OCI-LY7 (cell line): ENCODE measurements around the gene KRT81. TPM values are rescaled to one million over a fixed set of nuclear protein-coding genes. Genes with fewer than 3 reads are reported as not detected.
"Not testable (repeated sequence)": the region's sequence is repeated elsewhere in the genome, so short reads cannot be mapped to it uniquely, and the experiment has no call there.

ENCODE experiments used
- BruUV-seq: library from RNA; stranded (reverse); fragments of 400-500 nt; replicated peaks from 2 replicates; lab custom pipeline; 2021; lab: Mats Ljungman, UMichigan
- CTCF ChIA-PET: fragments of 300-600 bp; sonication (Branson Sonifier 250); formaldehyde crosslinking; loops from one replicate; lab custom pipeline; 2022; ENCODE audit warnings: antibody characterized with exemption; ENCODE audit not compliant: unreplicated experiment; lab: Charles Lee
- POLR2A ChIA-PET: fragments of 300-600 bp; sonication (Branson Sonifier 250); formaldehyde crosslinking; loops from one replicate; lab custom pipeline; 2022; ENCODE audit warnings: antibody characterized with exemption; lab: Charles Lee
- DNase-seq: peaks from one replicate; pipeline ENCODE4 v3.0.0-alpha.2; 2015; ENCODE audit warnings: low spot score
- H2AFZ ChIP-seq: fragments of 200-600 bp; sonication (generic), shearing (Covaris generic); 2 replicates; pipeline ENCODE4 v1.6.1; 2014; ENCODE audit warnings: mild to moderate bottlenecking, antibody characterized with exemption, low read length, moderate library complexity
- H3K27ac ChIP-seq: fragments of 200-600 bp; sonication (generic); 2 replicates; pipeline ENCODE4 v1.5.1; 2014; ENCODE audit warnings: mixed run types, low read depth, mild to moderate bottlenecking, moderate library complexity, low read length, inconsistent platforms; ENCODE audit not compliant: poor library complexity, severe bottlenecking
- H3K36me3 ChIP-seq: fragments of 200-600 bp; sonication (generic); 2 replicates; pipeline ENCODE4 v1.6.1; 2014; ENCODE audit warnings: mild to moderate bottlenecking, antibody characterized with exemption, low read length, moderate library complexity, mixed read lengths; ENCODE audit not compliant: insufficient read depth
- H3K4me1 ChIP-seq: fragments of 200-600 bp; sonication (generic); 2 replicates; pipeline ENCODE4 v1.5.1; 2014; ENCODE audit warnings: mild to moderate bottlenecking, low read length; ENCODE audit not compliant: insufficient read depth, poor library complexity, severe bottlenecking
- H3K4me2 ChIP-seq: fragments of 200-600 bp; sonication (generic); 2 replicates; pipeline ENCODE4 v1.6.1; 2014; ENCODE audit warnings: mild to moderate bottlenecking, low read length
- H3K4me3 ChIP-seq: fragments of 200-600 bp; sonication (generic); 2 replicates; pipeline ENCODE4 v1.5.1; 2014; ENCODE audit warnings: mild to moderate bottlenecking, low read depth, low read length; ENCODE audit not compliant: poor library complexity, severe bottlenecking
- H3K79me2 ChIP-seq: fragments of 200-600 bp; sonication (generic); 2 replicates; pipeline ENCODE4 v1.6.1; 2016; ENCODE audit warnings: low read depth, mild to moderate bottlenecking, low read length, moderate library complexity, mixed read lengths; ENCODE audit not compliant: insufficient read depth
- H3K9me2 ChIP-seq: fragments of 200-600 bp; sonication (generic); 2 replicates; pipeline ENCODE4 v1.6.1; 2016; ENCODE audit warnings: mild to moderate bottlenecking, low read length, mixed read lengths; ENCODE audit not compliant: insufficient read depth
- H3K9me3 ChIP-seq: fragments of 200-600 bp; sonication (generic); 2 replicates; pipeline ENCODE4 v1.6.1; 2014; ENCODE audit warnings: mild to moderate bottlenecking, mixed run types, low read length, mixed read lengths
- H4K20me1 ChIP-seq: fragments of 200-600 bp; sonication (generic); 2 replicates; pipeline ENCODE4 v1.6.1; 2014; ENCODE audit warnings: mild to moderate bottlenecking, antibody characterized with exemption, low read length, moderate library complexity, mixed read lengths; ENCODE audit not compliant: insufficient read depth
- EZH2phosphoT487 ChIP-seq: fragments of 200-600 bp; sonication (generic); IDR thresholded peaks from 2 replicates; pipeline ENCODE4 v1.6.1; 2018; ENCODE audit warnings: low read depth, borderline replicate concordance, mild to moderate bottlenecking, mixed run types, antibody characterized with exemption, low read length, moderate library complexity, mixed read lengths
- intact Hi-C: fragments of 100-400 bp; cut with micrococcal nuclease; formaldehyde crosslinking; loops from one replicate; pipeline ENCODE4 v1.10.0; 2022; ENCODE audit not compliant: unreplicated experiment
- total RNA-seq, 2 experiments: library from RNA; depleted of rRNA in 1 of 2; stranded (reverse); fragments of >200 nt in 1 of 2; shearing (Covaris generic) in 1 of 2; gene quantifications; 2 replicates each; pipeline ENCODE4 v1.2.3, GENCODE V29; 2014 to 2022
- TF ChIP-seq, protein P1 (sequence below): fragments of 200-600 bp; sonication (generic); conservative IDR thresholded peaks from 2 replicates; pipeline ENCODE4 v1.5.1; 2014; ENCODE audit warnings: mild to moderate bottlenecking, antibody characterized with exemption, low read length, moderate library complexity, mixed read lengths

The KRT81 gene
- total RNA-seq, 2 experiments from 2014 or later: not detected

DNA sequence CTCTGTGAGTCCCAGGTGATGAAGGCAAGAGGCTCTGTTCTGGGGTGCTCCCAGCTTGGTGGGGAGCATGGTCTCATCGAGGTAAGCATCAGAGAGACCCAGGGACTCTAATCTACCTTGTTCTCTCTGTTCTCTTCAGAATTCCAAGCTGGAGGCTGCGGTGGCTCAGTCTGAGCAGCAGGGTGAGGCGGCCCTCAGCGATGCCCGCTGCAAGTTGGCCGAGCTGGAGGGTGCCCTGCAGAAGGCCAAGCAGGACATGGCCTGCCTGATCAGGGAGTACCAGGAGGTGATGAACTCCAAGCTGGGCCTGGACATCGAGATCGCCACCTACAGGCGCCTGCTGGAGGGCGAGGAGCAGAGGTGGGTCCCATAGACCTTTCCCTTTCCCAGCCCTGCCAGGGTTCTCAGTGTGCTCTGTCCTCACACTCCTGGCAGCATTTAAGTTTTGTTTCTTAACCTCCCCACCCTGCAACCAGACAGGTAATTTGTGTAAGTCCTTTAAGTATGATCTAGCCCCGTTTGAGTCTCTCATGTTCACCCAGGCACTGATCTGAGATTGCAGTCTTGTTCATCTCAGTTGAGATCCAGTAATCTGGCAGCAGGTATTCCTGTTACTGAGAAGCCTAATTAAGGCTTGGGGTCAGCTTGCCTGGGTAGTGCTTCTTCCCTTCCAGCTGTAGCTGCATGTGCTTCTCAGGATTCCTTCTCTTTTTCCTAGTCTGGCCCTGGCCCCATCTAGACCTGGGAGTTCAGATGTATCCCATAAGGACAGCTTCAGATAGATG is 14.8 kb upstream of the KRT81 start:
- H3K9me3 ChIP-seq: no peaks in the 10 kb centered on the region
- H3K27ac ChIP-seq: no peak overlapping the region
- ChIA-PET CTCF (no interaction called here), POLR2A (no interaction called here)
- H3K4me2 ChIP-seq: no peak overlapping the region
- no peaks in the 10 kb centered on the region for H3K79me2 ChIP-seq
- intact Hi-C loops: no loop called here
- peaks cover 7% of the 10 kb centered on the region for H3K4me1 ChIP-seq
- no peaks in the 10 kb centered on the region; the same call in 1 of the 2 replicates for H4K20me1 ChIP-seq
- no peak overlapping the region for H3K4me3 ChIP-seq
- no TSS peak for BruUV-seq
- no peaks in the 10 kb centered on the region for H3K9me2 ChIP-seq
- no peak overlapping the region for H2AFZ ChIP-seq
- TF ChIP-seq EZH2phosphoT487: no peak
- TF ChIP-seq, protein P1, sequence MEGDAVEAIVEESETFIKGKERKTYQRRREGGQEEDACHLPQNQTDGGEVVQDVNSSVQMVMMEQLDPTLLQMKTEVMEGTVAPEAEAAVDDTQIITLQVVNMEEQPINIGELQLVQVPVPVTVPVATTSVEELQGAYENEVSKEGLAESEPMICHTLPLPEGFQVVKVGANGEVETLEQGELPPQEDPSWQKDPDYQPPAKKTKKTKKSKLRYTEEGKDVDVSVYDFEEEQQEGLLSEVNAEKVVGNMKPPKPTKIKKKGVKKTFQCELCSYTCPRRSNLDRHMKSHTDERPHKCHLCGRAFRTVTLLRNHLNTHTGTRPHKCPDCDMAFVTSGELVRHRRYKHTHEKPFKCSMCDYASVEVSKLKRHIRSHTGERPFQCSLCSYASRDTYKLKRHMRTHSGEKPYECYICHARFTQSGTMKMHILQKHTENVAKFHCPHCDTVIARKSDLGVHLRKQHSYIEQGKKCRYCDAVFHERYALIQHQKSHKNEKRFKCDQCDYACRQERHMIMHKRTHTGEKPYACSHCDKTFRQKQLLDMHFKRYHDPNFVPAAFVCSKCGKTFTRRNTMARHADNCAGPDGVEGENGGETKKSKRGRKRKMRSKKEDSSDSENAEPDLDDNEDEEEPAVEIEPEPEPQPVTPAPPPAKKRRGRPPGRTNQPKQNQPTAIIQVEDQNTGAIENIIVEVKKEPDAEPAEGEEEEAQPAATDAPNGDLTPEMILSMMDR: peak; percentile 65
- DNase-seq: no peak
- H3K36me3 ChIP-seq: no peaks in the 10 kb centered on the region

DNA sequence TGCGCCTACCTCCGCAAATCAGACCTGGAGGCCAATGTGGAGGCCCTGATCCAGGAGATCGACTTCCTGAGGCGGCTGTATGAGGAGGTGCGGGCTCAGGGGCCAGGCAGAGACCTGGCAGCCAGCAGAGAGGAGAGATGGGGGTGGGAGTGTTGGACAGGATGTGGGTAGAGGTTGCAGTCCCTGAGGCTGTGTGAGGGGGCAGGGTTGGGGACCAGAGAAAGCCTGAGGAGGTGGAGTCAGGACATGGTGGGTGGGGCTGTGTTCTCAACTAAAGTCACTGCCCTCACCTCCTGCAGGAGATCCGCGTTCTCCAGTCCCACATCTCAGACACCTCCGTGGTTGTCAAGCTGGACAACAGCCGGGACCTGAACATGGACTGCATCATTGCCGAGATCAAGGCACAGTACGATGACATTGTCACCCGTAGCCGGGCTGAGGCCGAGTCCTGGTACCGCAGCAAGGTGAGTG is 13.6 kb upstream of the KRT81 start:
- H3K79me2 ChIP-seq, intact Hi-C loops, BruUV-seq, H3K27ac ChIP-seq, H3K9me3 ChIP-seq, H3K4me3 ChIP-seq, H2AFZ ChIP-seq, H3K9me2 ChIP-seq, H3K4me1 ChIP-seq, H3K36me3 ChIP-seq, H4K20me1 ChIP-seq, POLR2A ChIA-PET, CTCF ChIA-PET: not testable (repeated sequence)
- peak overlapping the region; percentile 32; the same call in 1 of the 2 replicates for H3K4me2 ChIP-seq
- DNase-seq: peak; percentile 6

DNA sequence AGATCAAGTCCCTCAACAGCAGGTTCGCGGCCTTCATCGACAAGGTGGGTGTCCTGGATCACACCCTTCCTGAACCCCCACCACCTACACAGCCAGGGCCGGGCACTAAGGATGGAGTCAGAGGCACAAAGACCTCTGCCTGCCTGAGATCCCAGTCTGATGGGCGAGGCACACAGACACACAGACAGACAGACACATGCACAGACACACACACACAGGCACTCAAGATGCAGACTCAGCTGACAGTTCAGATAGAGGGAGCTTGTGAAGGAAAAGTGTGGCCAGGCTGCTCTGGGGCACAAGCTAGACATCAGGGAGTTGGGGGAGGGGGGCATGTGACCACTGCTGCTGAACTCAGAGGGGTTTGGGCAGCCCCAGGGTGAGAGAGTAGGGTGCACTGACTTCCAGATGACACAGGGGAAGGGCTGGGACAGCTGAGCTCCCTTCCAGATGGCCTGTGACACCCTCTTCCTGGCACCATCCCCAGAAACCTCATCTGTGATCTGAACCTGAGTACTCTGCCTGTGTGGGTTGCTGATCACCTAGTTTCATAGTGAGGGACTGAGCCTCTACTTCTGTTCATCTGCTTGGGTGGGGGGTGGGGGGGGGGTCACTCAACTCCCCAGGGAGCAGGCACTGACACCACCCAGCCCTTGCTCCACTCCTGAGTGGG is 11.0 kb upstream of the KRT81 start:
- H2AFZ ChIP-seq, H3K9me2 ChIP-seq, intact Hi-C loops, H3K9me3 ChIP-seq, H3K4me1 ChIP-seq, H3K36me3 ChIP-seq, CTCF ChIA-PET, H3K27ac ChIP-seq, DNase-seq, BruUV-seq, H3K79me2 ChIP-seq, H4K20me1 ChIP-seq, H3K4me3 ChIP-seq, H3K4me2 ChIP-seq, POLR2A ChIA-PET: not testable (repeated sequence)

DNA sequence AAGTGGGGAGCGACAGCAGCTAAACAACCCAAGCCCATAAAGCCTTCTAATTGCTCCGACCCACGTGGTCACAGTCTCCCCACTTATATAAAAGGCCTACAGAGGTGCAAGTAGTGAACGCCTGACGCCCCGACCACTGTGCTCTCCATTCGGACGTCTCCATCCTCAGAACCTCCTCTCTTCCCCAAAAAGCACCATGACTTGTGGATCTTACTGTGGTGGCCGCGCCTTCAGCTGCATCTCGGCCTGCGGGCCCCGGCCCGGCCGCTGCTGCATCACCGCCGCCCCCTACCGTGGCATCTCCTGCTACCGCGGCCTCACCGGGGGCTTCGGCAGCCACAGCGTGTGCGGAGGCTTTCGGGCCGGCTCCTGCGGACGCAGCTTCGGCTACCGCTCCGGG is 10.4 kb upstream of the KRT81 start:
- H4K20me1 ChIP-seq, POLR2A ChIA-PET, H3K9me2 ChIP-seq, H3K4me1 ChIP-seq, H3K27ac ChIP-seq, BruUV-seq, H3K36me3 ChIP-seq, intact Hi-C loops, H3K4me2 ChIP-seq, CTCF ChIA-PET, H2AFZ ChIP-seq, H3K4me3 ChIP-seq, H3K9me3 ChIP-seq, DNase-seq, H3K79me2 ChIP-seq: not testable (repeated sequence)
